GM23338 (cell line): ENCODE results near the gene BUB1B. TPM values are rescaled to one million over a fixed set of nuclear protein-coding genes. Genes with fewer than 3 reads are reported as not detected.
A peak's percentile ranks its signal among the peaks of the same experiment; 100 is the strongest.

Experiments used
- ATAC-seq: fragments of 200-7000 bp; cut with Tn5 transposase; 3 replicates; pipeline ENCODE4 v1.9.1; 2020
- DNase-seq: peaks from one replicate; pipeline ENCODE4 v3.0.0-alpha.2; 2015; ENCODE audit warnings: low spot score
- H2AFZ ChIP-seq: fragments of 200-600 bp; sonication (generic); 2 replicates; pipeline ENCODE4 v1.8.0; 2016; ENCODE audit warnings: antibody characterized with exemption, mild to moderate bottlenecking, moderate library complexity
- H3F3A ChIP-seq: fragments of 200-600 bp; sonication (generic); replicated peaks from 2 replicates; pipeline ENCODE4 v1.8.0; 2017; ENCODE audit warnings: antibody characterized with exemption, mixed run types, low read depth
- H3K27ac ChIP-seq: fragments of 200-600 bp; sonication (generic); 2 replicates; pipeline ENCODE4 v1.6.1; 2016; ENCODE audit warnings: low read depth
- H3K27me3 ChIP-seq: fragments of 200-600 bp; sonication (generic); 2 replicates; pipeline ENCODE4 v1.8.0; 2016; ENCODE audit warnings: mild to moderate bottlenecking, mixed run types, moderate library complexity; ENCODE audit not compliant: insufficient read depth
- H3K36me3 ChIP-seq: fragments of 200-600 bp; sonication (generic); 2 replicates; pipeline ENCODE4 v1.8.0; 2016; ENCODE audit warnings: mild to moderate bottlenecking; ENCODE audit not compliant: insufficient read depth
- H3K4me1 ChIP-seq: fragments of 200-600 bp; sonication (generic); 2 replicates; pipeline ENCODE4 v1.8.0; 2016; ENCODE audit warnings: mild to moderate bottlenecking, moderate library complexity; ENCODE audit not compliant: insufficient read depth
- H3K4me2 ChIP-seq: fragments of 200-600 bp; sonication (generic); 2 replicates; pipeline ENCODE4 v1.7.1; 2017; ENCODE audit warnings: mixed run types
- H3K4me3 ChIP-seq: fragments of 200-600 bp; sonication (generic); 2 replicates; pipeline ENCODE4 v1.6.1; 2016; ENCODE audit warnings: mixed run types
- H3K79me2 ChIP-seq: fragments of 200-600 bp; sonication (generic); replicated peaks from 2 replicates; pipeline ENCODE4 v1.8.0; 2017; ENCODE audit warnings: mild to moderate bottlenecking; ENCODE audit not compliant: insufficient read depth
- H3K9me2 ChIP-seq: fragments of 200-600 bp; sonication (generic); 2 replicates; pipeline ENCODE4 v1.8.0; 2017; ENCODE audit not compliant: insufficient read depth
- H4K20me1 ChIP-seq: fragments of 200-600 bp; sonication (generic); replicated peaks from 2 replicates; pipeline ENCODE4 v1.8.0; 2017; ENCODE audit warnings: mild to moderate bottlenecking; ENCODE audit not compliant: insufficient read depth
- H3K27ac Mint-ChIP-seq: 2 replicates; pipeline ENCODE4 v1.8.0; 2020; ENCODE audit warnings: inconsistent platforms, mild to moderate bottlenecking, moderate library complexity, mixed read lengths
- H3K27me3 Mint-ChIP-seq: 3 replicates; pipeline ENCODE4 v1.8.0; 2022; ENCODE audit warnings: low read depth, mild to moderate bottlenecking, moderate library complexity, mixed read lengths, inconsistent platforms; ENCODE audit not compliant: insufficient read depth, poor library complexity
- H3K36me3 Mint-ChIP-seq: 3 replicates; pipeline ENCODE4 v1.8.0; 2021; ENCODE audit warnings: low read depth, mild to moderate bottlenecking, inconsistent platforms, moderate library complexity, mixed read lengths
- H3K4me1 Mint-ChIP-seq: 3 replicates; pipeline ENCODE4 v1.8.0; 2020; ENCODE audit warnings: mild to moderate bottlenecking, inconsistent platforms, mixed read lengths
- H3K4me3 Mint-ChIP-seq: 3 replicates; pipeline ENCODE4 v1.8.0; 2021; ENCODE audit warnings: moderate library complexity, mild to moderate bottlenecking, inconsistent platforms, mixed read lengths
- H3K9me3 Mint-ChIP-seq: 3 replicates; pipeline ENCODE4 v1.8.0; 2020; ENCODE audit warnings: moderate library complexity, mild to moderate bottlenecking, inconsistent platforms, mixed read lengths
- CREB1 ChIP-seq: fragments of 250-450 bp; sonication (Bioruptor Pico); IDR thresholded peaks from 2 replicates; pipeline ENCODE4 v1.5.0; 2020; ENCODE audit warnings: low read depth, mild to moderate bottlenecking, moderate library complexity
- EZH2 ChIP-seq: fragments of 200-600 bp; sonication (generic); IDR thresholded peaks from one replicate; pipeline ENCODE4 v1.8.0; 2017; ENCODE audit warnings: antibody characterized with exemption, mild to moderate bottlenecking, low read depth; ENCODE audit not compliant: unreplicated experiment
- EZH2phosphoT487 ChIP-seq: fragments of 200-600 bp; sonication (generic); IDR thresholded peaks from one replicate; pipeline ENCODE4 v1.8.1; 2018; ENCODE audit warnings: antibody characterized with exemption; ENCODE audit not compliant: unreplicated experiment
- JUNB ChIP-seq: IDR thresholded peaks from one replicate; pipeline ENCODE4 v1.6.1; 2016; ENCODE audit warnings: antibody characterized with exemption; ENCODE audit not compliant: unreplicated experiment
- NANOG ChIP-seq: IDR thresholded peaks from 2 replicates; pipeline ENCODE4 v1.6.1; 2016; ENCODE audit warnings: antibody characterized with exemption, borderline replicate concordance
- POLR2AphosphoS5 ChIP-seq: IDR thresholded peaks from 2 replicates; pipeline ENCODE4 v1.6.1; 2016; ENCODE audit warnings: antibody characterized with exemption, low read depth
- STAT1 ChIP-seq: IDR thresholded peaks from one replicate; pipeline ENCODE4 v1.6.1; 2016; ENCODE audit warnings: antibody characterized with exemption; ENCODE audit not compliant: unreplicated experiment
- ZNF114 ChIP-seq: fragments of 250-450 bp; sonication (Bioruptor Pico); IDR thresholded peaks from 2 replicates; pipeline ENCODE4 v1.5.0; 2020; ENCODE audit warnings: mild to moderate bottlenecking, moderate library complexity
- ZNF331 ChIP-seq: fragments of 250-450 bp; sonication (Bioruptor Pico); IDR thresholded peaks from 2 replicates; pipeline ENCODE4 v1.5.0; 2020; ENCODE audit warnings: low read depth, mild to moderate bottlenecking, moderate library complexity
- polyA plus RNA-seq: library from polyadenylated mRNA; unstranded; fragments of >200 nt; fragmentation: Nextera tagmentation; extraction: Ambion mirVana; gene quantifications from 2 replicates; pipeline ENCODE4 v1.2.1, GENCODE V29; 2016
- total RNA-seq: library from RNA; depleted of rRNA; stranded (reverse); fragments of >200 nt; shearing (Covaris generic); gene quantifications from 2 replicates; pipeline ENCODE4 v1.2.3, GENCODE V29; 2014
- TF ChIP-seq, protein P1 (sequence below): IDR thresholded peaks from one replicate; pipeline ENCODE4 v1.6.1; 2018; ENCODE audit warnings: antibody characterized with exemption; ENCODE audit not compliant: unreplicated experiment
- TF ChIP-seq, protein P2 (sequence below), 2 experiments: fragments of 200-600 bp in 1 of 2; sonication (generic) in 1 of 2; conservative IDR thresholded peaks; 2 replicates each; pipeline versions ENCODE4 v1.5.1 to v1.6.1; 2016 to 2017; ENCODE audit warnings: antibody characterized with exemption in 2 of 2, low read depth in 2 of 2, mild to moderate bottlenecking in 2 of 2, moderate library complexity in 1 of 2
- TF ChIP-seq, protein P3 (sequence below): fragments of 250-450 bp; sonication (Bioruptor Pico); IDR thresholded peaks from 2 replicates; pipeline ENCODE4 v1.5.0; 2020; ENCODE audit warnings: mild to moderate bottlenecking, moderate library complexity
- TF ChIP-seq, protein P4 (sequence below): IDR thresholded peaks from 2 replicates; pipeline ENCODE4 v1.6.1; 2016; ENCODE audit warnings: antibody characterized with exemption

Gene BUB1B
- total and polyA plus RNA-seq, 2 experiments from 2014 or later, result 77.7 to 160 TPM

DNA sequence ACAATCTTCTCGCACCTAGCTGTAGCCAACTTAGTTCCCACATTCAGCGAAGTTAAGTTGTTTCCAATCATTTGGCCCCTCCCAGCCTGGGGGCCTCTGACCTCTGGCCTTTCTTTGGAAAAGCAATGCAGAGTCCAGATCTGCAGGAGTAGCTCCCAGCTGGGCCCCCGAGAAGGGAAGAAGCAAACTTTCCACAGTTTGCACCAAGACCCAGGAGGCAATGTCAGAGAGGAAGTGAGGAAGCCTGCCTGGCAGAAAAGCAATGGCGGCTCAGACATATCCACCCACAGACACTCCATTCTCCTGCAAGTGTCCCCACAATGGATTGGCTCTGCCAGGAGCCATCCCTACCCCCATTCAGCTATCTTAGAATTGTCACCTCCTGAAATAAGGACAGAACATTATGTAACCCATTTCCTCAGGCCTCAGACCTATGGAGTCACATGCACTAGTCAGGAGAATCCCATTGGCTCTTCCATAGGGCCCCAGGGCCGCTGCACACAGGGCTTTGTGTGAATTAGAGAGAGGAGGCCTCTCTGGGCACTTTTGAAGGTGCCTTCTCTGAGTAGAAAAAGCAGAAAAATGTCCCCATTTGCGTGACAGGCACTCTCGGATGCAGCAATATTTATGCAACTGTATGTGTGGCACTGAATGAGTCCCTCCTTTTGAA is 3.0 kb upstream of the BUB1B start:
- Mint-ChIP-seq H3K9me3 (no peaks in the 10 kb centered on the region), H3K27ac (no peak overlapping the region), H3K36me3 (peaks cover under 1% of the 10 kb centered on the region), H3K4me3 (no peak overlapping the region), H3K27me3 (peaks cover 19% of the 10 kb centered on the region), H3K4me1 (peaks cover 42% of the 10 kb centered on the region)
- ATAC-seq, result no peak
- H3K4me1 ChIP-seq, result peaks cover 44% of the 10 kb centered on the region
- H3K27ac ChIP-seq, result no peak overlapping the region
- peaks cover 14% of the 10 kb centered on the region for H4K20me1 ChIP-seq
- H3K4me3 ChIP-seq, result no peak overlapping the region
- peak overlapping the region; percentile 67; the same call in 1 of the 2 replicates for H2AFZ ChIP-seq
- no peak for DNase-seq
- no peak overlapping the region for H3K4me2 ChIP-seq
- no peaks in the 10 kb centered on the region for H3K27me3 ChIP-seq
- H3F3A ChIP-seq, result peaks cover 20% of the 10 kb centered on the region; the same call in 1 of the 2 replicates
- peaks cover 14% of the 10 kb centered on the region; the same call in 1 of the 2 replicates for H3K9me2 ChIP-seq
- TF ChIP-seq, protein P1, sequence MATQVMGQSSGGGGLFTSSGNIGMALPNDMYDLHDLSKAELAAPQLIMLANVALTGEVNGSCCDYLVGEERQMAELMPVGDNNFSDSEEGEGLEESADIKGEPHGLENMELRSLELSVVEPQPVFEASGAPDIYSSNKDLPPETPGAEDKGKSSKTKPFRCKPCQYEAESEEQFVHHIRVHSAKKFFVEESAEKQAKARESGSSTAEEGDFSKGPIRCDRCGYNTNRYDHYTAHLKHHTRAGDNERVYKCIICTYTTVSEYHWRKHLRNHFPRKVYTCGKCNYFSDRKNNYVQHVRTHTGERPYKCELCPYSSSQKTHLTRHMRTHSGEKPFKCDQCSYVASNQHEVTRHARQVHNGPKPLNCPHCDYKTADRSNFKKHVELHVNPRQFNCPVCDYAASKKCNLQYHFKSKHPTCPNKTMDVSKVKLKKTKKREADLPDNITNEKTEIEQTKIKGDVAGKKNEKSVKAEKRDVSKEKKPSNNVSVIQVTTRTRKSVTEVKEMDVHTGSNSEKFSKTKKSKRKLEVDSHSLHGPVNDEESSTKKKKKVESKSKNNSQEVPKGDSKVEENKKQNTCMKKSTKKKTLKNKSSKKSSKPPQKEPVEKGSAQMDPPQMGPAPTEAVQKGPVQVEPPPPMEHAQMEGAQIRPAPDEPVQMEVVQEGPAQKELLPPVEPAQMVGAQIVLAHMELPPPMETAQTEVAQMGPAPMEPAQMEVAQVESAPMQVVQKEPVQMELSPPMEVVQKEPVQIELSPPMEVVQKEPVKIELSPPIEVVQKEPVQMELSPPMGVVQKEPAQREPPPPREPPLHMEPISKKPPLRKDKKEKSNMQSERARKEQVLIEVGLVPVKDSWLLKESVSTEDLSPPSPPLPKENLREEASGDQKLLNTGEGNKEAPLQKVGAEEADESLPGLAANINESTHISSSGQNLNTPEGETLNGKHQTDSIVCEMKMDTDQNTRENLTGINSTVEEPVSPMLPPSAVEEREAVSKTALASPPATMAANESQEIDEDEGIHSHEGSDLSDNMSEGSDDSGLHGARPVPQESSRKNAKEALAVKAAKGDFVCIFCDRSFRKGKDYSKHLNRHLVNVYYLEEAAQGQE, result no peak
- TF ChIP-seq EZH2, result no peak
- no peak for TF ChIP-seq ZNF114 (CRISPR knock-in tag)
- TF ChIP-seq EZH2phosphoT487, result no peak
- TF ChIP-seq POLR2AphosphoS5, result no peak
- TF ChIP-seq, protein P2, sequence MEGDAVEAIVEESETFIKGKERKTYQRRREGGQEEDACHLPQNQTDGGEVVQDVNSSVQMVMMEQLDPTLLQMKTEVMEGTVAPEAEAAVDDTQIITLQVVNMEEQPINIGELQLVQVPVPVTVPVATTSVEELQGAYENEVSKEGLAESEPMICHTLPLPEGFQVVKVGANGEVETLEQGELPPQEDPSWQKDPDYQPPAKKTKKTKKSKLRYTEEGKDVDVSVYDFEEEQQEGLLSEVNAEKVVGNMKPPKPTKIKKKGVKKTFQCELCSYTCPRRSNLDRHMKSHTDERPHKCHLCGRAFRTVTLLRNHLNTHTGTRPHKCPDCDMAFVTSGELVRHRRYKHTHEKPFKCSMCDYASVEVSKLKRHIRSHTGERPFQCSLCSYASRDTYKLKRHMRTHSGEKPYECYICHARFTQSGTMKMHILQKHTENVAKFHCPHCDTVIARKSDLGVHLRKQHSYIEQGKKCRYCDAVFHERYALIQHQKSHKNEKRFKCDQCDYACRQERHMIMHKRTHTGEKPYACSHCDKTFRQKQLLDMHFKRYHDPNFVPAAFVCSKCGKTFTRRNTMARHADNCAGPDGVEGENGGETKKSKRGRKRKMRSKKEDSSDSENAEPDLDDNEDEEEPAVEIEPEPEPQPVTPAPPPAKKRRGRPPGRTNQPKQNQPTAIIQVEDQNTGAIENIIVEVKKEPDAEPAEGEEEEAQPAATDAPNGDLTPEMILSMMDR (conservative IDR thresholded peaks at IDR 0.05; ENCODE audit: low read depth in 2 of 2), result no peak
- TF ChIP-seq JUNB, result no peak
- TF ChIP-seq, protein P3, sequence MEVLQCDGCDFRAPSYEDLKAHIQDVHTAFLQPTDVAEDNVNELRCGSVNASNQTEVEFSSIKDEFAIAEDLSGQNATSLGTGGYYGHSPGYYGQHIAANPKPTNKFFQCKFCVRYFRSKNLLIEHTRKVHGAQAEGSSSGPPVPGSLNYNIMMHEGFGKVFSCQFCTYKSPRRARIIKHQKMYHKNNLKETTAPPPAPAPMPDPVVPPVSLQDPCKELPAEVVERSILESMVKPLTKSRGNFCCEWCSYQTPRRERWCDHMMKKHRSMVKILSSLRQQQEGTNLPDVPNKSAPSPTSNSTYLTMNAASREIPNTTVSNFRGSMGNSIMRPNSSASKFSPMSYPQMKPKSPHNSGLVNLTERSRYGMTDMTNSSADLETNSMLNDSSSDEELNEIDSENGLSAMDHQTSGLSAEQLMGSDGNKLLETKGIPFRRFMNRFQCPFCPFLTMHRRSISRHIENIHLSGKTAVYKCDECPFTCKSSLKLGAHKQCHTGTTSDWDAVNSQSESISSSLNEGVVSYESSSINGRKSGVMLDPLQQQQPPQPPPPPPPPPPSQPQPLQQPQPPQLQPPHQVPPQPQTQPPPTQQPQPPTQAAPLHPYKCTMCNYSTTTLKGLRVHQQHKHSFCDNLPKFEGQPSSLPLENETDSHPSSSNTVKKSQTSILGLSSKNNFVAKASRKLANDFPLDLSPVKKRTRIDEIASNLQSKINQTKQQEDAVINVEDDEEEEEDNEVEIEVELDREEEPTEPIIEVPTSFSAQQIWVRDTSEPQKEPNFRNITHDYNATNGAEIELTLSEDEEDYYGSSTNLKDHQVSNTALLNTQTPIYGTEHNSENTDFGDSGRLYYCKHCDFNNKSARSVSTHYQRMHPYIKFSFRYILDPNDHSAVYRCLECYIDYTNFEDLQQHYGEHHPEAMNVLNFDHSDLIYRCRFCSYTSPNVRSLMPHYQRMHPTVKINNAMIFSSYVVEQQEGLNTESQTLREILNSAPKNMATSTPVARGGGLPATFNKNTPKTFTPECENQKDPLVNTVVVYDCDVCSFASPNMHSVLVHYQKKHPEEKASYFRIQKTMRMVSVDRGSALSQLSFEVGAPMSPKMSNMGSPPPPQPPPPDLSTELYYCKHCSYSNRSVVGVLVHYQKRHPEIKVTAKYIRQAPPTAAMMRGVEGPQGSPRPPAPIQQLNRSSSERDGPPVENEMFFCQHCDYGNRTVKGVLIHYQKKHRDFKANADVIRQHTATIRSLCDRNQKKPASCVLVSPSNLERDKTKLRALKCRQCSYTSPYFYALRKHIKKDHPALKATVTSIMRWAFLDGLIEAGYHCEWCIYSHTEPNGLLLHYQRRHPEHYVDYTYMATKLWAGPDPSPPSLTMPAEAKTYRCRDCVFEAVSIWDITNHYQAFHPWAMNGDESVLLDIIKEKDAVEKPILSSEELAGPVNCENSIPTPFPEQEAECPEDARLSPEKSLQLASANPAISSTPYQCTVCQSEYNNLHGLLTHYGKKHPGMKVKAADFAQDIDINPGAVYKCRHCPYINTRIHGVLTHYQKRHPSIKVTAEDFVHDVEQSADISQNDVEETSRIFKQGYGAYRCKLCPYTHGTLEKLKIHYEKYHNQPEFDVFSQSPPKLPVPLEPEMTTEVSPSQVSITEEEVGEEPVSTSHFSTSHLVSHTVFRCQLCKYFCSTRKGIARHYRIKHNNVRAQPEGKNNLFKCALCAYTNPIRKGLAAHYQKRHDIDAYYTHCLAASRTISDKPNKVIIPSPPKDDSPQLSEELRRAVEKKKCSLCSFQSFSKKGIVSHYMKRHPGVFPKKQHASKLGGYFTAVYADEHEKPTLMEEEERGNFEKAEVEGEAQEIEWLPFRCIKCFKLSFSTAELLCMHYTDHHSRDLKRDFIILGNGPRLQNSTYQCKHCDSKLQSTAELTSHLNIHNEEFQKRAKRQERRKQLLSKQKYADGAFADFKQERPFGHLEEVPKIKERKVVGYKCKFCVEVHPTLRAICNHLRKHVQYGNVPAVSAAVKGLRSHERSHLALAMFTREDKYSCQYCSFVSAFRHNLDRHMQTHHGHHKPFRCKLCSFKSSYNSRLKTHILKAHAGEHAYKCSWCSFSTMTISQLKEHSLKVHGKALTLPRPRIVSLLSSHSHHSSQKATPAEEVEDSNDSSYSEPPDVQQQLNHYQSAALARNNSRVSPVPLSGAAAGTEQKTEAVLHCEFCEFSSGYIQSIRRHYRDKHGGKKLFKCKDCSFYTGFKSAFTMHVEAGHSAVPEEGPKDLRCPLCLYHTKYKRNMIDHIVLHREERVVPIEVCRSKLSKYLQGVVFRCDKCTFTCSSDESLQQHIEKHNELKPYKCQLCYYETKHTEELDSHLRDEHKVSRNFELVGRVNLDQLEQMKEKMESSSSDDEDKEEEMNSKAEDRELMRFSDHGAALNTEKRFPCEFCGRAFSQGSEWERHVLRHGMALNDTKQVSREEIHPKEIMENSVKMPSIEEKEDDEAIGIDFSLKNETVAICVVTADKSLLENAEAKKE, result no peak
- TF ChIP-seq NANOG, result no peak
- TF ChIP-seq ZNF331, result no peak
- TF ChIP-seq, protein P4, sequence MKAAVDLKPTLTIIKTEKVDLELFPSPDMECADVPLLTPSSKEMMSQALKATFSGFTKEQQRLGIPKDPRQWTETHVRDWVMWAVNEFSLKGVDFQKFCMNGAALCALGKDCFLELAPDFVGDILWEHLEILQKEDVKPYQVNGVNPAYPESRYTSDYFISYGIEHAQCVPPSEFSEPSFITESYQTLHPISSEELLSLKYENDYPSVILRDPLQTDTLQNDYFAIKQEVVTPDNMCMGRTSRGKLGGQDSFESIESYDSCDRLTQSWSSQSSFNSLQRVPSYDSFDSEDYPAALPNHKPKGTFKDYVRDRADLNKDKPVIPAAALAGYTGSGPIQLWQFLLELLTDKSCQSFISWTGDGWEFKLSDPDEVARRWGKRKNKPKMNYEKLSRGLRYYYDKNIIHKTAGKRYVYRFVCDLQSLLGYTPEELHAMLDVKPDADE, result no peak
- TF ChIP-seq STAT1, result no peak
- no peak for TF ChIP-seq CREB1 (CRISPR knock-in tag)
- H3K79me2 ChIP-seq, result peaks cover 20% of the 10 kb centered on the region
- H3K36me3 ChIP-seq, result no peaks in the 10 kb centered on the region
